SK-N-SH treated with all-trans-retinoic acid at 6 μM for 48 hours (cell line): ENCODE measurements around the gene TOPBP1.

Experiments
- ARNTL ChIP-seq: fragments of 450-650 bp; formaldehyde crosslinking; IDR thresholded peaks from 2 replicates; pipeline ENCODE4 v1.5.0; 2020; ENCODE audit warnings: low read depth, mild to moderate bottlenecking, moderate library complexity, borderline replicate concordance
- PATZ1 ChIP-seq: fragments of 250-450 bp; sonication (Bioruptor Pico); IDR thresholded peaks from 2 replicates; pipeline ENCODE4 v1.8.0; 2020; ENCODE audit warnings: mild to moderate bottlenecking, moderate library complexity, borderline replicate concordance
- PPARA ChIP-seq: fragments of 250-450 bp; sonication (Bioruptor Pico); IDR thresholded peaks from 2 replicates; pipeline ENCODE4 v1.5.0; 2020; ENCODE audit warnings: mild to moderate bottlenecking, borderline replicate concordance
- TSHZ2 ChIP-seq: fragments of 250-450 bp; sonication (Bioruptor Pico); IDR thresholded peaks from 2 replicates; pipeline ENCODE4 v1.5.0; 2020; ENCODE audit warnings: mild to moderate bottlenecking, moderate library complexity
- ZC3H10 ChIP-seq: fragments of 250-450 bp; sonication (Bioruptor Pico); IDR thresholded peaks from 2 replicates; pipeline ENCODE4 v1.5.1; 2021; ENCODE audit warnings: mild to moderate bottlenecking, moderate library complexity
- ZFP30 ChIP-seq: fragments of 450-650 bp; formaldehyde crosslinking; IDR thresholded peaks from 2 replicates; pipeline ENCODE4 v1.5.0; 2022; ENCODE audit warnings: mild to moderate bottlenecking, moderate library complexity
- ZNF8 ChIP-seq: fragments of 450-650 bp; formaldehyde crosslinking; IDR thresholded peaks from 2 replicates; pipeline ENCODE4 v1.5.0; 2020; ENCODE audit warnings: mild to moderate bottlenecking, moderate library complexity

GRCh38 chr3:133592843-133593242 lies 68.9 kb downstream of the TOPBP1 start:
- TF ChIP-seq TSHZ2 (no peak), PATZ1 (no peak), ARNTL (CRISPR knock-in tag) (no peak), ZFP30 (CRISPR knock-in tag) (no peak), PPARA (CRISPR knock-in tag) (no peak), ZNF8 (CRISPR knock-in tag) (no peak), ZC3H10 (CRISPR knock-in tag) (no peak)
